ENCODE results near the gene TRAF6.

Gene TRAF6

DNA sequence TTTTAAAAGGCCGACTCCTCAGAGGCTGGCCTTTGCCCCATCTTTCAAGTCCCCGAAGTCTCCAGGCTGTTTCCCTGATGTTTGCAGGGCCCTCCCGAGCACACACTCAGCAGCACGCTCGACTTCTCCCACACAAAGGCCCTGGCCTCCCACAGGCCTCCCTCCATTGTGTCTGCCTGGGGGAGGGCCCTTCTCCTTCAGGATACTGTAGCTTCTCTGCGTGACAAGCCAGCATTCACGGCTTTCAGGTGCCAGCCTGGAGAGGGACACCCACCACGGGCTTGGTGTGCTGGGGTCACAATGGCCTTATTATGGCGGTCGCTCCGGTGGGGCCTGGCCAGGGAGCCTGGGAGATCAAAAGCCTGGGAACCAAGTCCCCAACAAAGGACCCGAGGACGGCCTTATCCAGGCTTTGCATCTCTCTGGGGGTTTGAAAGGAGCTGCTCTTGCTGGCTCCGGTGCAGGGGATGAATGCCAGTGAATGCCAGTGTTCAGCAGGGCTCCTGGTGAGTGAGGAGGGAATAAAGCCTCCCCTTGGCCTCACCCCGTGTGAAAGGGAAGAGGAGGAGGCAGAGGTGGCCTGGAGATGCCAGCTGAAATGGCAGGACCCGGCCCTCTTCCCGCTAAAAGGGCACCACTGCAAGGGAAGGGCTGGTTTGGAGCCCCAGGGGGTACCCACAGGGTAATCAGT is 55.0 kb downstream of the TRAF6 start:
- peak overlapping the region; percentile 10 for H3K9ac ChIP-seq (ENCODE audit: low read length)
- no peaks in the 10 kb centered on the region for H3K36me3 ChIP-seq (ENCODE audit: control insufficient read depth, low read depth, low read length)
- no peaks in the 10 kb centered on the region for H3K27me3 ChIP-seq (ENCODE audit: control insufficient read depth, insufficient read depth, low read length)
- peak overlapping the region; percentile 40 for H3K27ac ChIP-seq (ENCODE audit: low read length)
- peaks cover 32% of the 10 kb centered on the region for H3K4me1 ChIP-seq (ENCODE audit: control insufficient read depth, low read depth, low read length)
- no peaks in the 10 kb centered on the region for H3K9me3 ChIP-seq (ENCODE audit: control insufficient read depth, low read depth, low read length)
- no peak overlapping the region for H3K4me3 ChIP-seq (ENCODE audit: low read length)

DNA sequence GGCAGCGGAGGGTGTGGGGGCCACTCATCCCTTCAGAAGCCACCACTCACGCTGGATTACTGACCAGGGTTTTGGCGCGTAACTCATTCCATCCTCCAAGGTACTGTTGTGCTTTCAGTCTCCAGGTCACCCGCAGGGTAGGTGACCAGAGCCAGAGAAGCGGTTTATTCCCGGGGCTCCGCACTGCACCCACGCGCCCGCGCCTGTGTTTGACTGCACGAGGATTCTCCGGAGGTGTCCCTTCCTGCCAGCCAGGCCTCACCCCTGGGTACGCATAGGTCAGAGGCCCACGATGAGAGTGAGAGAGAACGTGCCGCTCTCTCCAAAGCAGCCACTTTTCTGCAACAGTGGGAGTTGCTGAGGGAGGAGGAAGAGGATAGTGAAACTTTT is 55.5 kb downstream of the TRAF6 start:
- Histone ChIP-seq H3K27ac (ENCODE audit: low read length) (no peak overlapping the region), H3K9me3 (ENCODE audit: control insufficient read depth, low read depth, low read length) (no peaks in the 10 kb centered on the region), H3K4me3 (ENCODE audit: low read length) (no peak overlapping the region), H3K4me1 (ENCODE audit: control insufficient read depth, low read depth, low read length) (peaks cover 28% of the 10 kb centered on the region), H3K36me3 (ENCODE audit: control insufficient read depth, low read depth, low read length) (no peaks in the 10 kb centered on the region), H3K9ac (ENCODE audit: low read length) (peak overlapping the region; percentile 10), H3K27me3 (ENCODE audit: control insufficient read depth, insufficient read depth, low read length) (no peaks in the 10 kb centered on the region)

GRCh38 chr11:36453678-36454077 is 56.4 kb downstream of the TRAF6 start:
- no peak overlapping the region for H3K9ac ChIP-seq (ENCODE audit: low read length)
- peaks cover 28% of the 10 kb centered on the region for H3K4me1 ChIP-seq (ENCODE audit: control insufficient read depth, low read depth, low read length)

DNA sequence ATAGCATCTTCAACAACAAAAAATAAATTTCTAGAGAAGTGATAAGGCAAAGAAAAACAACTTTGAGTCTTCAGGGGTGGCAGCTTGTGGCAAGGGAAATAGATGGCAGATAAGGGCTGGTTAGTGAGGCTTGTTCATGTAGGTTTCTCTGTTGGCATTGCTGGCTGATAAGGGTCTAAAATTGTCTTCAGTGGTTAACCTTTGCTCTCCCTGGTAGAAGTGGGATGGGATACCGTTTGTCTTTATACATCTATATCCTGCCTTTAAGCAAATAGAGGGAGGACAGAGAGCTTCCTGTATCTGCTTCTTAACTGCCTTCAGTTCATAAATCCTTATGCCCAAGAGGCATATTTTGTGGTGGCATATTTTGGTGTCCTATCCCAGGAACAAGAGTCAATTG is 57.1 kb downstream of the TRAF6 start:
- H3K9me3 ChIP-seq (ENCODE audit: control insufficient read depth, low read depth, low read length), result no peaks in the 10 kb centered on the region

More at GRCh38 chr11:36453678-36454077, 56.4 kb downstream of the TRAF6 start:
- H3K9me3 ChIP-seq (ENCODE audit: control insufficient read depth, low read depth, low read length), result no peaks in the 10 kb centered on the region
- H3K4me3 ChIP-seq (ENCODE audit: low read length), result no peak overlapping the region
- no peak overlapping the region for H3K27ac ChIP-seq (ENCODE audit: low read length)
- H3K27me3 ChIP-seq (ENCODE audit: control insufficient read depth, insufficient read depth, low read length), result no peaks in the 10 kb centered on the region
- no peaks in the 10 kb centered on the region for H3K36me3 ChIP-seq (ENCODE audit: control insufficient read depth, low read depth, low read length)

DNA sequence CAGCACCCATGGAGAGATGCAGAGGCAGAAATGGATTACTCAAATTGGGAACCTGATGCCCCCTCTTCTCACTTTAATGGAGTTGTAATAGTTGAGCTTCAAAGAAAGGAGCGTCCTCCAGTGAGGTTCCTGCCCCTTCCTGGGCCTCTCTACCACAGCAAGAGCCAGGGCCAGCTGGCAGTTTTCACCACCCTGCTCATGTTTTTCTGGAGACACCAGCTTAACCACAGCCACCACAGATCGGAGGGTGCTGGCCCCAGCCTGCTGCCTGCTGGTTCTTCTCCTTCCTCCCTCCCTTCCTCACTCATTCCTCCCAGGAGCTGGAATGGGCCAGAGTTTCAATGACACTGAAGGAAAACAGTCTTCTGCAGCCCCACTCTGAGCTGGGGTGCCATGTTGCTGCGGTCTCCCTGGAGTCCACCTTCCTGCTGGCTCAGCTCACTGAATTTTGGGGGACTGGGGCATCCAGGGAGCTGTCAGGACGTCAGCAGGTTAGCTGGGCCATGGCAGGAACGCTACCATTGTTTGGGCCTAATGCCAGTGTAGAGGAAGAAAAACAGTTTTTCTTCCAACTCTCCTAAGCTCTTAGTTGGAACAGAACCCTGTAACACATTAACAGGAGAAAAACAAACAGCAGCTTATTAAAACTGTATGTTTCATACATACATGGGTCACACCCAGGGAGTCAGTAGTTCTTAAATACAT is 57.7 kb downstream of the TRAF6 start:
- Histone ChIP-seq H3K9me3 (ENCODE audit: control insufficient read depth, low read depth, low read length) (no peaks in the 10 kb centered on the region), H3K27me3 (ENCODE audit: control insufficient read depth, insufficient read depth, low read length) (no peaks in the 10 kb centered on the region), H3K4me3 (ENCODE audit: low read length) (no peak overlapping the region), H3K9ac (ENCODE audit: low read length) (no peak overlapping the region), H3K36me3 (ENCODE audit: control insufficient read depth, low read depth, low read length) (no peaks in the 10 kb centered on the region), H3K27ac (ENCODE audit: low read length) (no peak overlapping the region), H3K4me1 (ENCODE audit: control insufficient read depth, low read depth, low read length) (peaks cover 28% of the 10 kb centered on the region)

More for the DNA sequence above, 57.1 kb downstream of the TRAF6 start:
- Histone ChIP-seq H3K4me1 (ENCODE audit: control insufficient read depth, low read depth, low read length) (peaks cover 28% of the 10 kb centered on the region), H3K36me3 (ENCODE audit: control insufficient read depth, low read depth, low read length) (no peaks in the 10 kb centered on the region), H3K27ac (ENCODE audit: low read length) (no peak overlapping the region), H3K9ac (ENCODE audit: low read length) (no peak overlapping the region), H3K27me3 (ENCODE audit: control insufficient read depth, insufficient read depth, low read length) (no peaks in the 10 kb centered on the region), H3K4me3 (ENCODE audit: low read length) (no peak overlapping the region)

DNA sequence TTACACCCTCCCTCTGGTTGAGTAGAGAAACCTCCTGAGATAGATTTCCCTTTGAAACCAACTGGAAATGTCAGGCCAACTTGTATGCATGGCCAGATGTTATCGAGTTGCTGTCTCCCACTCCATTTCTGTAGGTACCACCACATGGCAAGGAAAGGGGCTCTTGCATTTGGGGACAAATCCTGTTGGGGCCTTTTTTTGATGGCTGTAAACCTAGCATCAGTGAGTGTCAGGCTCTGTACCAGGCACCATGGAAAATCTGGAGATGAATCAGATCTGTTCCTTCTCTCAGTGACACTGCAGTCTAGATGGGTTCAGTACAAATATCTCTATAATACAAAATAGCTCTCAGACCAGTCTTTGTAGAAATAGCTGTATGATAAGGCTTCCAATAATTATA is 58.4 kb downstream of the TRAF6 start:
- H3K27ac ChIP-seq (ENCODE audit: low read length), result no peak overlapping the region
- no peak overlapping the region for H3K4me3 ChIP-seq (ENCODE audit: low read length)
- H3K9ac ChIP-seq (ENCODE audit: low read length), result no peak overlapping the region
- no peaks in the 10 kb centered on the region for H3K27me3 ChIP-seq (ENCODE audit: control insufficient read depth, insufficient read depth, low read length)
- H3K9me3 ChIP-seq (ENCODE audit: control insufficient read depth, low read depth, low read length), result no peaks in the 10 kb centered on the region
- H3K4me1 ChIP-seq (ENCODE audit: control insufficient read depth, low read depth, low read length), result peaks cover 28% of the 10 kb centered on the region
- H3K36me3 ChIP-seq (ENCODE audit: control insufficient read depth, low read depth, low read length), result no peaks in the 10 kb centered on the region

- H3K9me3 ChIP-seq (ENCODE audit: control insufficient read depth, low read depth, low read length), result no peaks in the 10 kb centered on the region
- no peak overlapping the region for H3K9ac ChIP-seq (ENCODE audit: low read length)
- H3K4me1 ChIP-seq (ENCODE audit: control insufficient read depth, low read depth, low read length), result peaks cover 25% of the 10 kb centered on the region
- H3K4me3 ChIP-seq (ENCODE audit: low read length), result no peak overlapping the region
- H3K27me3 ChIP-seq (ENCODE audit: control insufficient read depth, insufficient read depth, low read length), result no peaks in the 10 kb centered on the region
- H3K27ac ChIP-seq (ENCODE audit: low read length), result no peak overlapping the region
- H3K36me3 ChIP-seq (ENCODE audit: control insufficient read depth, low read depth, low read length), result no peaks in the 10 kb centered on the region
Observed at GRCh38 chr11:36451045-36451444, 59.0 kb downstream of the TRAF6 start.

DNA sequence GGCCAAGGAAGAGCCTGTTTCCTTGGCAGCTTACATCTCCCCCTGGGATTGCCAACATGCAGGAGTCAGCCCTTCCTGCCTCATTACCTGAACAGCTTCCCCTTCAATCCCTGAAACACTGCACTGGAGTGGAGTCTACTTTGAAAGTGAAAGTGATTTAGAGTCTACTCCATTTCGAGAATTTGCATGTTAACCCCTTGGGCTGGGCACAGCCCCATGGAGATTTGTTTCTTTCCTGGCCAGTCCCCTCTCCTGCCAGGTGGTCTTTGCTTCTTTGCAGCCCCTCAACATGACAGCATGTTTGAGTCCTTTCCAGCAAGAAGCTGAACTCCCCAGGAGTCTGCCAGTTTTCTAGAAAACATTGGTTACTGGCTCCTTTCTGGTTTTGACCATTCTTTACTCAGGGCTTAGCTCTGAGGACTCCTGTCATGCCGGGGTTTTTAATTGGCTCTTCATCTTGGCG is 59.9 kb downstream of the TRAF6 start:
- no peak overlapping the region for H3K27ac ChIP-seq (ENCODE audit: low read length)
- no peaks in the 10 kb centered on the region for H3K36me3 ChIP-seq (ENCODE audit: control insufficient read depth, low read depth, low read length)
- H3K27me3 ChIP-seq (ENCODE audit: control insufficient read depth, insufficient read depth, low read length), result no peaks in the 10 kb centered on the region
- no peaks in the 10 kb centered on the region for H3K9me3 ChIP-seq (ENCODE audit: control insufficient read depth, low read depth, low read length)
- H3K4me1 ChIP-seq (ENCODE audit: control insufficient read depth, low read depth, low read length), result peaks cover 16% of the 10 kb centered on the region
- H3K4me3 ChIP-seq (ENCODE audit: low read length), result no peak overlapping the region
- no peak overlapping the region for H3K9ac ChIP-seq (ENCODE audit: low read length)

DNA sequence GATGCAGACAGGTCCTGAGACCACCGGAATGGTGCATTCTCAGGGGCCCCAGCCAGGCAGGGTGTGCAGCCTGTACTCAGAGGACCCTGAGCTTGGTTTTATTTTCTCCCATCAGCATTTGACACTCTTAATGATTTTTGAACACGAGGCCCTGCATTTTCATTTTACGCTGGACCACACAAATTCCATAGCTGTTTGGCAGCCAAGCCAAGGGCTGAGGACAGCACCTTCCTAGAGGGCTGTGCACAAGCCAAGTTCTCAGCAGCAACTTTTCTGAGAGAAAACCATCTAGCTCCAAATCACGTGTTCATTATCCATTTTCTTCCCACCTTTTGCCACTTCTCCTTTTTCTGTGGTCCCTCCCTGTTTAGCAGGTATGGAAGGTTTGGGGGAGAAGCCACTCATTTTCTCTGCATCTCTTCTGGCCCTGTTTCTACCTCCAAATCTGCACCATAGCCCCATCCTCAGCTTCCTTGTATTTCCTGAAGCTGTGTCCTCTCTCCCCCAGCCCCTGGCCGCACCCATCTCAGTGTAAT is 60.4 kb downstream of the TRAF6 start:
- no peaks in the 10 kb centered on the region for H3K9me3 ChIP-seq (ENCODE audit: control insufficient read depth, low read depth, low read length)
- no peak overlapping the region for H3K9ac ChIP-seq (ENCODE audit: low read length)
- H3K4me3 ChIP-seq (ENCODE audit: low read length), result no peak overlapping the region
- H3K4me1 ChIP-seq (ENCODE audit: control insufficient read depth, low read depth, low read length), result peaks cover 11% of the 10 kb centered on the region
- H3K27me3 ChIP-seq (ENCODE audit: control insufficient read depth, insufficient read depth, low read length), result no peaks in the 10 kb centered on the region
- H3K36me3 ChIP-seq (ENCODE audit: control insufficient read depth, low read depth, low read length), result no peaks in the 10 kb centered on the region
- no peak overlapping the region for H3K27ac ChIP-seq (ENCODE audit: low read length)

- H3K36me3 ChIP-seq (ENCODE audit: control insufficient read depth, low read depth, low read length), result no peaks in the 10 kb centered on the region
- no peaks in the 10 kb centered on the region for H3K4me1 ChIP-seq (ENCODE audit: control insufficient read depth, low read depth, low read length)
- H3K9me3 ChIP-seq (ENCODE audit: control insufficient read depth, low read depth, low read length), result no peaks in the 10 kb centered on the region
- H3K9ac ChIP-seq (ENCODE audit: low read length), result no peak overlapping the region
- H3K27me3 ChIP-seq (ENCODE audit: control insufficient read depth, insufficient read depth, low read length), result no peaks in the 10 kb centered on the region
- no peak overlapping the region for H3K4me3 ChIP-seq (ENCODE audit: low read length)
- H3K27ac ChIP-seq (ENCODE audit: low read length), result no peak overlapping the region
Observed at GRCh38 chr11:36447947-36448346, 62.1 kb downstream of the TRAF6 start.

- no peaks in the 10 kb centered on the region for H3K9me3 ChIP-seq (ENCODE audit: control insufficient read depth, low read depth, low read length)
Observed at GRCh38 chr11:36447514-36447913, 62.6 kb downstream of the TRAF6 start.

More at GRCh38 chr11:36447514-36447913, 62.6 kb downstream of the TRAF6 start:
- no peak overlapping the region for H3K27ac ChIP-seq (ENCODE audit: low read length)
- H3K4me3 ChIP-seq (ENCODE audit: low read length), result no peak overlapping the region
- H3K27me3 ChIP-seq (ENCODE audit: control insufficient read depth, insufficient read depth, low read length), result no peaks in the 10 kb centered on the region
- no peaks in the 10 kb centered on the region for H3K4me1 ChIP-seq (ENCODE audit: control insufficient read depth, low read depth, low read length)
- no peaks in the 10 kb centered on the region for H3K36me3 ChIP-seq (ENCODE audit: control insufficient read depth, low read depth, low read length)
- H3K9ac ChIP-seq (ENCODE audit: low read length), result no peak overlapping the region

Data from iPS-18a (cell line).